ENCODE data around the gene KCNC4. TPM values are rescaled to one million over a fixed set of nuclear protein-coding genes. Genes with fewer than 3 reads are reported as not detected.

Gene KCNC4
- polyA plus RNA-seq, 3 donors: 0.03 to 0.56 (median 0.12) TPM

DNA sequence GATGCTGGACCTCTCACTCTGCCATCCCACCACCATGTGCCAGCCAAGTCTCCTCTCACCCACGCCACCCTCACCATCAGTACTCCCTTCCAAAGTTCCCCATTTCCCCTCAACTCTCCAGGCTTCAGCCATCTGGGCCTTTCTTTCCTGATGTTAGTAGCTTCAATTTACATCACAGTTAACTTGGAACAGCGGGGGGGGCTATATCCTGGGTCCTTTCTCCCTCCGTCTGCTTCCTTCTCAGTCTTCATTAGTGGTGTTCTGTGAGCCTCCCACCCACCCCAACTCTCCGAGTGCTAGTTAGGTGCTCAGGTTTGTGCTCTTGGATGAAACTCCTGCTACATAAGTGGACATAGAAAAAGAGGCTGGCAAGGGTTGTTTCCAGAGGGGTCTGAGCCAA, 31.9 kb downstream of the KCNC4 start:
- Histone ChIP-seq H4K20me1 (ENCODE audit: insufficient read depth, low read length) (no peaks in the 10 kb centered on the region), H3K79me2 (ENCODE audit: insufficient read depth, low read length) (no peaks in the 10 kb centered on the region), H3K27ac (ENCODE audit: low read depth in 1 of 2, low read length in 2 of 2) (no peak overlapping the region), H3K9ac (ENCODE audit: insufficient read depth, low read length, poor library complexity, severe bottlenecking) (no peak overlapping the region), H3K36me3 (replicated peaks in 1 of 2; ENCODE audit: control insufficient read depth in 1 of 2, insufficient read depth in 2 of 2, low read length in 2 of 2) (no peaks in the 10 kb centered on the region), H2AFZ (ENCODE audit: insufficient read depth, low read depth, low read length, poor library complexity, severe bottlenecking) (no peak overlapping the region), H3K27me3 (ENCODE audit: control insufficient read depth in 2 of 2, insufficient read depth in 2 of 2, low read length in 2 of 2) (no peaks in the 10 kb centered on the region), H3K4me1 (ENCODE audit: control insufficient read depth in 1 of 2, insufficient read depth in 2 of 2, low read length in 2 of 2) (peaks cover 16 to 19% of the 10 kb centered on the region in 2 donors), H3K9me3 (replicated peaks in 1 of 2; ENCODE audit: control insufficient read depth in 1 of 2, insufficient read depth in 1 of 2, low read length in 2 of 2) (no peaks in the 10 kb centered on the region), H3K4me2 (replicated peaks; ENCODE audit: extremely low read depth, low read length, poor library complexity, severe bottlenecking) (no peak overlapping the region), H3K4me3 (replicated peaks in 1 of 3; ENCODE audit: low read depth in 2 of 3, low read length in 3 of 3) (no peak overlapping the region)
- Mint-ChIP-seq H3K4me3 (no peak overlapping the region), H3K36me3 (no peaks in the 10 kb centered on the region), H3K9me3 (no peaks in the 10 kb centered on the region), H3K27ac (no peak overlapping the region), H3K4me1 (peaks cover 20% of the 10 kb centered on the region), H3K27me3 (ENCODE audit: low read depth in 3 of 3) (peaks cover 7 to 10% (median 9%) of the 10 kb centered on the region in 3 donors)
- TF ChIP-seq, protein P1, sequence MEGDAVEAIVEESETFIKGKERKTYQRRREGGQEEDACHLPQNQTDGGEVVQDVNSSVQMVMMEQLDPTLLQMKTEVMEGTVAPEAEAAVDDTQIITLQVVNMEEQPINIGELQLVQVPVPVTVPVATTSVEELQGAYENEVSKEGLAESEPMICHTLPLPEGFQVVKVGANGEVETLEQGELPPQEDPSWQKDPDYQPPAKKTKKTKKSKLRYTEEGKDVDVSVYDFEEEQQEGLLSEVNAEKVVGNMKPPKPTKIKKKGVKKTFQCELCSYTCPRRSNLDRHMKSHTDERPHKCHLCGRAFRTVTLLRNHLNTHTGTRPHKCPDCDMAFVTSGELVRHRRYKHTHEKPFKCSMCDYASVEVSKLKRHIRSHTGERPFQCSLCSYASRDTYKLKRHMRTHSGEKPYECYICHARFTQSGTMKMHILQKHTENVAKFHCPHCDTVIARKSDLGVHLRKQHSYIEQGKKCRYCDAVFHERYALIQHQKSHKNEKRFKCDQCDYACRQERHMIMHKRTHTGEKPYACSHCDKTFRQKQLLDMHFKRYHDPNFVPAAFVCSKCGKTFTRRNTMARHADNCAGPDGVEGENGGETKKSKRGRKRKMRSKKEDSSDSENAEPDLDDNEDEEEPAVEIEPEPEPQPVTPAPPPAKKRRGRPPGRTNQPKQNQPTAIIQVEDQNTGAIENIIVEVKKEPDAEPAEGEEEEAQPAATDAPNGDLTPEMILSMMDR (IDR thresholded peaks at IDR 0.05): no peak
- WGBS (ENCODE audit: insufficient coverage): 86% methylated on average over 1 of the region's 4 CpGs
- intact Hi-C loops (cut with micrococcal nuclease): no loop called here
- DNase-seq: no peak

DNA sequence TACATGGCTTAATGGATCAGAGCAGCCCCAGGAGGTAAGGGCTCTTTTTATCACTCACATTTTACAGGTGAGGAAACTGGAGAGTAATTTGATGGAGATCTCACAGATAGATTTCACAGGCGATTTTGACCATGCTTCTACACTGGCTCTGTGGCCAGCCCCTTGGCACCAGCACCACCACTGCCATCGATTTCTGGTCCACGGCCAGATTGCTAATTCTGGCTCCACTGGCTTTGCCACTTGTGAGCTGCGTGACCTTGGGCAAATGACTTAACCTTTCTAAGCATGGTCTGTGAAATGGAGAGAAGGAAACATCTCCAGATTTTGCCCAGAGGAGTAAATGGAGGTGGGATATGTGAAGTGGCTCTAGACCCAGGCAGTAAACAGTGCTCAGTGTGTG, 32.6 kb downstream of the KCNC4 start:
- intact Hi-C loops (cut with micrococcal nuclease): no loop called here
- Mint-ChIP-seq H3K4me1 (peaks cover 20% of the 10 kb centered on the region), H3K27me3 (ENCODE audit: low read depth in 3 of 3) (peaks cover 6 to 10% (median 7%) of the 10 kb centered on the region in 3 donors), H3K4me3 (no peak overlapping the region), H3K9me3 (no peaks in the 10 kb centered on the region), H3K27ac (no peak overlapping the region), H3K36me3 (no peaks in the 10 kb centered on the region)
- peaks cover 16 to 19% of the 10 kb centered on the region in 2 donors for H3K4me1 ChIP-seq (ENCODE audit: control insufficient read depth in 1 of 2, insufficient read depth in 2 of 2, low read length in 2 of 2)
- H2AFZ ChIP-seq (ENCODE audit: insufficient read depth, low read depth, low read length, poor library complexity, severe bottlenecking): no peak overlapping the region
- WGBS (ENCODE audit: insufficient coverage): 100% methylated on average over 4 of the region's 4 CpGs
- no peak overlapping the region for H3K27ac ChIP-seq (ENCODE audit: low read depth in 1 of 2, low read length in 2 of 2)
- no peak overlapping the region for H3K4me3 ChIP-seq (replicated peaks in 1 of 3; ENCODE audit: low read depth in 2 of 3, low read length in 3 of 3)
- H3K9ac ChIP-seq (ENCODE audit: insufficient read depth, low read length, poor library complexity, severe bottlenecking): no peak overlapping the region
- TF ChIP-seq, protein P1 (IDR thresholded peaks at IDR 0.05): no peak
- H4K20me1 ChIP-seq (ENCODE audit: insufficient read depth, low read length): no peaks in the 10 kb centered on the region
- H3K79me2 ChIP-seq (ENCODE audit: insufficient read depth, low read length): no peaks in the 10 kb centered on the region
- DNase-seq: no peak
- H3K27me3 ChIP-seq (ENCODE audit: control insufficient read depth in 2 of 2, insufficient read depth in 2 of 2, low read length in 2 of 2): no peaks in the 10 kb centered on the region
- no peak overlapping the region for H3K4me2 ChIP-seq (replicated peaks; ENCODE audit: extremely low read depth, low read length, poor library complexity, severe bottlenecking)
- no peaks in the 10 kb centered on the region for H3K9me3 ChIP-seq (replicated peaks in 1 of 2; ENCODE audit: control insufficient read depth in 1 of 2, insufficient read depth in 1 of 2, low read length in 2 of 2)
- H3K36me3 ChIP-seq (replicated peaks in 1 of 2; ENCODE audit: control insufficient read depth in 1 of 2, insufficient read depth in 2 of 2, low read length in 2 of 2): no peaks in the 10 kb centered on the region
